H9 (cell line): ENCODE measurements around the gene AKR7A2. TPM values are rescaled to one million over a fixed set of nuclear protein-coding genes. Genes with fewer than 3 reads are reported as not detected.

Experiments used
- DNase-seq: peaks from one replicate; pipeline ENCODE4 v3.0.0-alpha.2; 2017
- H2AFZ ChIP-seq: one replicate; pipeline ENCODE4 v1.6.1; 2013; ENCODE audit warnings: mild to moderate bottlenecking, low read length, control low read depth, moderate library complexity
- H2AK5ac ChIP-seq: 2 replicates; pipeline ENCODE4 v1.6.1; 2013; ENCODE audit warnings: low read length, control low read depth, mixed read lengths; ENCODE audit not compliant: insufficient read length
- H2BK120ac ChIP-seq: one replicate; pipeline ENCODE4 v1.6.1; 2013; ENCODE audit warnings: low read depth, mild to moderate bottlenecking, low read length, control low read depth, inconsistent platforms; ENCODE audit not compliant: poor library complexity, severe bottlenecking
- H2BK12ac ChIP-seq: 2 replicates; pipeline ENCODE4 v1.6.1; 2013; ENCODE audit warnings: low read length, control low read depth, mixed read lengths, low read depth; ENCODE audit not compliant: insufficient read length
- H2BK15ac ChIP-seq: 2 replicates; pipeline ENCODE4 v1.6.1; 2013; ENCODE audit warnings: low read depth, low read length, control low read depth
- H2BK20ac ChIP-seq: one replicate; pipeline ENCODE4 v1.6.1; 2013; ENCODE audit warnings: low read depth, mild to moderate bottlenecking, low read length, control low read depth, inconsistent platforms; ENCODE audit not compliant: poor library complexity, severe bottlenecking
- H2BK5ac ChIP-seq: 2 replicates; pipeline ENCODE4 v1.6.1; 2013; ENCODE audit warnings: low read length, control low read depth, mixed read lengths; ENCODE audit not compliant: insufficient read length
- H3K14ac ChIP-seq: 2 replicates; pipeline ENCODE4 v1.6.1; 2013; ENCODE audit warnings: low read length, control low read depth; ENCODE audit not compliant: insufficient read depth
- H3K18ac ChIP-seq: 2 replicates; pipeline ENCODE4 v1.6.1; 2013; ENCODE audit warnings: low read depth, mild to moderate bottlenecking, mixed read lengths, low read length, control low read depth; ENCODE audit not compliant: insufficient read length
- H3K23ac ChIP-seq: 2 replicates; pipeline ENCODE4 v1.6.1; 2013; ENCODE audit warnings: low read length, control low read depth, mixed read lengths, low read depth; ENCODE audit not compliant: insufficient read length
- H3K23me2 ChIP-seq: 2 replicates; pipeline ENCODE4 v1.6.1; 2013; ENCODE audit warnings: low read depth, mild to moderate bottlenecking, mixed read lengths, low read length, control low read depth; ENCODE audit not compliant: insufficient read length, poor library complexity, severe bottlenecking
- H3K27ac ChIP-seq: 2 replicates; pipeline ENCODE4 v1.5.1; 2013; ENCODE audit warnings: low read length, control low read depth, mixed read lengths, low read depth; ENCODE audit not compliant: insufficient read length
- H3K27me3 ChIP-seq: 2 replicates; pipeline ENCODE4 v1.6.1; 2013; ENCODE audit warnings: low read length, control low read depth, inconsistent platforms; ENCODE audit not compliant: insufficient read depth
- H3K4ac ChIP-seq: 2 replicates; pipeline ENCODE4 v1.6.1; 2013; ENCODE audit warnings: low read depth, mild to moderate bottlenecking, control low read depth, inconsistent platforms, low read length, moderate library complexity
- H3K4me1 ChIP-seq: 2 replicates; pipeline ENCODE4 v1.6.1; 2013; ENCODE audit warnings: low read length, control low read depth, inconsistent platforms; ENCODE audit not compliant: insufficient read depth
- H3K4me2 ChIP-seq: 2 replicates; pipeline ENCODE4 v1.6.1; 2013; ENCODE audit warnings: low read length, control low read depth, mixed read lengths; ENCODE audit not compliant: insufficient read length, insufficient read depth
- H3K56ac ChIP-seq: 2 replicates; pipeline ENCODE4 v1.6.1; 2013; ENCODE audit warnings: low read depth, mild to moderate bottlenecking, mixed read lengths, low read length, control low read depth; ENCODE audit not compliant: insufficient read length
- H3K79me1 ChIP-seq: 2 replicates; pipeline ENCODE4 v1.6.1; 2013; ENCODE audit warnings: low read depth, mild to moderate bottlenecking, moderate library complexity, low read length, control low read depth, inconsistent platforms; ENCODE audit not compliant: insufficient read depth, poor library complexity, severe bottlenecking
- H3K79me2 ChIP-seq: 2 replicates; pipeline ENCODE4 v1.6.1; 2013; ENCODE audit warnings: low read length, control low read depth, inconsistent platforms; ENCODE audit not compliant: insufficient read depth
- H3K9ac ChIP-seq: 2 replicates; pipeline ENCODE4 v1.6.1; 2013; ENCODE audit warnings: low read length, control low read depth, mixed read lengths; ENCODE audit not compliant: insufficient read length; ENCODE audit errors: extremely low read depth
- H3K9me3 ChIP-seq: one replicate; pipeline ENCODE4 v1.6.1; 2013; ENCODE audit warnings: low read depth, low read length, inconsistent platforms; ENCODE audit not compliant: control insufficient read depth
- H3T11ph ChIP-seq: one replicate; pipeline ENCODE4 v1.6.1; 2013; ENCODE audit warnings: mild to moderate bottlenecking, low read length, control low read depth, inconsistent platforms
- H4K20me1 ChIP-seq: one replicate; pipeline ENCODE4 v1.6.1; 2013; ENCODE audit not compliant: control insufficient read depth, insufficient read length, insufficient read depth
- H4K5ac ChIP-seq: 2 replicates; pipeline ENCODE4 v1.6.1; 2013; ENCODE audit warnings: low read depth, mild to moderate bottlenecking, mixed read lengths, low read length, control low read depth; ENCODE audit not compliant: insufficient read length
- H4K8ac ChIP-seq: replicated peaks from 2 replicates; pipeline ENCODE4 v1.6.1; 2013; ENCODE audit warnings: low read length, control low read depth, mixed read lengths, low read depth; ENCODE audit not compliant: insufficient read length
- H4K91ac ChIP-seq: 2 replicates; pipeline ENCODE4 v1.6.1; 2013; ENCODE audit warnings: low read depth, mild to moderate bottlenecking, moderate library complexity, mixed read lengths, low read length, control low read depth; ENCODE audit not compliant: insufficient read length
- H3K27ac Mint-ChIP-seq, 3 experiments: 2 replicates in 2 of 3; 3 replicates in 1 of 3; pipeline ENCODE4 v1.8.0; 2020 to 2021; ENCODE audit warnings: mixed read lengths in 3 of 3, mild to moderate bottlenecking in 1 of 3, moderate library complexity in 1 of 3
- H3K27me3 Mint-ChIP-seq: 2 replicates; pipeline ENCODE4 v1.8.0; 2021; ENCODE audit warnings: low read depth, mild to moderate bottlenecking, moderate library complexity, mixed read lengths
- H3K36me3 Mint-ChIP-seq, 3 experiments: 2 replicates in 2 of 3; 3 replicates in 1 of 3; pipeline ENCODE4 v1.8.0; 2020 to 2021; ENCODE audit warnings: low read depth in 3 of 3, mixed read lengths in 3 of 3; ENCODE audit not compliant: insufficient read depth in 1 of 3
- H3K4me1 Mint-ChIP-seq, 2 experiments: 2 replicates each; pipeline ENCODE4 v1.8.0; 2020; ENCODE audit warnings: mixed read lengths in 2 of 2
- H3K4me3 Mint-ChIP-seq, 2 experiments: 2 replicates in 1 of 2; 3 replicates in 1 of 2; pipeline ENCODE4 v1.8.0; 2020 to 2021; ENCODE audit warnings: mild to moderate bottlenecking in 2 of 2, mixed read lengths in 2 of 2, moderate library complexity in 1 of 2
- H3K9me3 Mint-ChIP-seq, 2 experiments: 2 replicates in 1 of 2; 3 replicates in 1 of 2; pipeline ENCODE4 v1.8.0; 2020; ENCODE audit warnings: mild to moderate bottlenecking in 2 of 2, mixed read lengths in 2 of 2, moderate library complexity in 1 of 2
- WGBS: extraction: QIAGEN DNeasy Blood & Tissue Kit; methylation state at CpG from one replicate; pipeline ENCODE4 v1.1.7; 2013; ENCODE audit warnings: missing lambda C conversion rate, low lambda C conversion rate, mixed read lengths; ENCODE audit not compliant: insufficient read length; ENCODE audit errors: extremely low coverage; 5-methylcytosine and 5-hydroxymethylcytosine counted together
- total RNA-seq: library from RNA; stranded (reverse); gene quantifications from 2 replicates; pipeline ENCODE4 v1.2.1, GENCODE V29; 2021
- TF ChIP-seq, protein P1 (sequence below): fragments of 200-600 bp; sonication (generic); conservative IDR thresholded peaks from 3 replicates; pipeline ENCODE4 v1.8.0; 2021; ENCODE audit warnings: antibody characterized with exemption, mild to moderate bottlenecking

Gene AKR7A2
- total RNA-seq, 1 experiment from 2014 or later = 50.3 TPM

DNA sequence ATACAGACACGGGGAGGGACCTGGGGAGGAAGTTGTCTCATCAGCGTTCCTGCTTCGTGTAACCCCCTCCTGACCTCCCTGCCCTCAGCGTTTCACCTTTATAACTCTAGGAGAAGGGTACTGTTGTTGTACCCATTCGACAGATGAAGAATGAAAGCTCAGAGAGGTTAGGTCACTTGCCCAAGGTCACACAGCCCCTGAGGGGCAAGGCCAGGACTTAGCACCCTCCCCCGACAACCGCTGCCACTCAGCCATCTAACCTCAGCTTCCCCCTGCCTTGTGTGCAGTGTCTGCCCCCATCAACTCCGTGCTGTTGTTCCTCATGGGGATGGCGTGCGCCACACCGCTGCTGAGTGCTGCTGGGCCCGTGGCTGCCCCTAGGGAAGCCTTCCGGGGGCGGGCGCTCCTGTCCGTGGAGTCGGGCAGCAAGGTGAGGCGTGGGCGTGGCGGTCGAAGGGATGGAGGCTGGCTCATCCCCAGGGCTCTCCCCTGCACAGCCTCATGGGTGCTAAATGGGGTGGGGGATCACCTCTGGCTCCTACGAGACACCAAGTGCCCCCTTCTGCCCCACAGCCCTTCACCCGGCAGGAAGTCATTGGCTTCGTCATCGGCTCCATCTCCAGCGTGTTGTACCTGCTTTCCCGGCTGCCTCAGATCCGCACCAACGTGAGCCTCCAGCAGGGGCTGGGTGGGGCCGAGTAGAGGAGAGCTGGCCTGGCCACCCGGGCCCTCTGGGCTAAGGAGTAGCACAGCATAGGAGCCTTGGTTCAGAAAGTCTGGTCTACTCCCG, 14.2 kb upstream of the AKR7A2 start:
- H2BK5ac ChIP-seq = no peak overlapping the region
- H3K23me2 ChIP-seq = no peaks in the 10 kb centered on the region
- no peak overlapping the region for H2BK12ac ChIP-seq
- H3K27me3 Mint-ChIP-seq = no peaks in the 10 kb centered on the region; the same call in 1 of the 2 replicates
- TF ChIP-seq, protein P1, sequence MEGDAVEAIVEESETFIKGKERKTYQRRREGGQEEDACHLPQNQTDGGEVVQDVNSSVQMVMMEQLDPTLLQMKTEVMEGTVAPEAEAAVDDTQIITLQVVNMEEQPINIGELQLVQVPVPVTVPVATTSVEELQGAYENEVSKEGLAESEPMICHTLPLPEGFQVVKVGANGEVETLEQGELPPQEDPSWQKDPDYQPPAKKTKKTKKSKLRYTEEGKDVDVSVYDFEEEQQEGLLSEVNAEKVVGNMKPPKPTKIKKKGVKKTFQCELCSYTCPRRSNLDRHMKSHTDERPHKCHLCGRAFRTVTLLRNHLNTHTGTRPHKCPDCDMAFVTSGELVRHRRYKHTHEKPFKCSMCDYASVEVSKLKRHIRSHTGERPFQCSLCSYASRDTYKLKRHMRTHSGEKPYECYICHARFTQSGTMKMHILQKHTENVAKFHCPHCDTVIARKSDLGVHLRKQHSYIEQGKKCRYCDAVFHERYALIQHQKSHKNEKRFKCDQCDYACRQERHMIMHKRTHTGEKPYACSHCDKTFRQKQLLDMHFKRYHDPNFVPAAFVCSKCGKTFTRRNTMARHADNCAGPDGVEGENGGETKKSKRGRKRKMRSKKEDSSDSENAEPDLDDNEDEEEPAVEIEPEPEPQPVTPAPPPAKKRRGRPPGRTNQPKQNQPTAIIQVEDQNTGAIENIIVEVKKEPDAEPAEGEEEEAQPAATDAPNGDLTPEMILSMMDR = no peak
- H4K5ac ChIP-seq = no peak overlapping the region
- no CpG with 5 or more reads among the region's 32 CpGs for WGBS
- H2AFZ ChIP-seq = no peak overlapping the region
- H3K36me3 Mint-ChIP-seq = peaks cover 12 to 32% (median 25%) of the 10 kb centered on the region in 3 experiments; a peak in 6 of 7 replicates
- H3K23ac ChIP-seq = no peak overlapping the region
- no peaks in the 10 kb centered on the region for H3K4me1 ChIP-seq
- no peaks in the 10 kb centered on the region for H3K9me3 ChIP-seq
- H3K27ac ChIP-seq = no peak overlapping the region
- no peak overlapping the region for H2BK15ac ChIP-seq
- H3K18ac ChIP-seq = no peak overlapping the region
- no peak overlapping the region for H3T11ph ChIP-seq
- no peak overlapping the region for H3K56ac ChIP-seq
- H3K4me3 Mint-ChIP-seq = no peak overlapping the region
- no peaks in the 10 kb centered on the region for H3K4me1 Mint-ChIP-seq
- H2BK20ac ChIP-seq = no peak overlapping the region
- H3K27ac Mint-ChIP-seq = peak overlapping the region in 1 of 3 experiments; percentile 49; a peak in 1 of 7 replicates
- H4K20me1 ChIP-seq = no peaks in the 10 kb centered on the region
- no peaks in the 10 kb centered on the region for H3K27me3 ChIP-seq
- H3K79me2 ChIP-seq = no peaks in the 10 kb centered on the region
- no peak for DNase-seq
- no peak overlapping the region for H3K9ac ChIP-seq
- no peak overlapping the region for H2BK120ac ChIP-seq
- H3K9me3 Mint-ChIP-seq = no peaks in the 10 kb centered on the region
- H4K91ac ChIP-seq = no peak overlapping the region
- no peak overlapping the region for H3K4ac ChIP-seq
- no peaks in the 10 kb centered on the region for H3K79me1 ChIP-seq
- no peak overlapping the region for H3K4me2 ChIP-seq
- H4K8ac ChIP-seq = no peak overlapping the region
- no peak overlapping the region; the same call in 1 of the 2 replicates for H3K14ac ChIP-seq
- H2AK5ac ChIP-seq = no peak overlapping the region
